HFFc6 (cell line): ENCODE results near the gene NTN1. TPM values are rescaled to one million over a fixed set of nuclear protein-coding genes. Genes with fewer than 3 reads are reported as not detected.
A peak's percentile ranks its signal among the peaks of the same experiment; 100 is the strongest.

Experiments
- DNase-seq: peaks from one replicate; pipeline ENCODE4 v3.0.0-alpha.2; 2018
- H3K27ac Mint-ChIP-seq: 2 replicates; pipeline ENCODE4 v1.8.0; 2020; ENCODE audit warnings: mild to moderate bottlenecking, mixed read lengths
- H3K27me3 Mint-ChIP-seq: 2 replicates; pipeline ENCODE4 v1.8.0; 2021; ENCODE audit warnings: mild to moderate bottlenecking, moderate library complexity, mixed read lengths; ENCODE audit not compliant: insufficient read depth
- H3K36me3 Mint-ChIP-seq: 2 replicates; pipeline ENCODE4 v1.8.0; 2021; ENCODE audit warnings: low read depth, mixed read lengths
- H3K4me1 Mint-ChIP-seq: 2 replicates; pipeline ENCODE4 v1.8.0; 2020; ENCODE audit warnings: low read depth, mixed read lengths
- H3K4me3 Mint-ChIP-seq: 2 replicates; pipeline ENCODE4 v1.8.0; 2020; ENCODE audit warnings: mild to moderate bottlenecking, moderate library complexity, mixed read lengths
- H3K9me3 Mint-ChIP-seq: 2 replicates; pipeline ENCODE4 v1.8.0; 2020; ENCODE audit warnings: mild to moderate bottlenecking, mixed read lengths
- CTCF ChIP-seq: fragments of 200-600 bp; sonication (generic); IDR thresholded peaks from 2 replicates; pipeline ENCODE4 v1.5.0; 2021; ENCODE audit warnings: antibody characterized with exemption, mild to moderate bottlenecking
- total RNA-seq, 6 experiments: library from RNA; stranded (reverse); fragmentation: NEBNext Ultra II Directional; extraction: Animal tissue kit (Norgen Biotek cat#: 25700); gene quantifications; 2 replicates in 1 of 6; 3 replicates in 5 of 6; pipeline ENCODE4 v1.2.3, GENCODE V29; 2021

NTN1 gene
- total RNA-seq, 6 experiments from 2014 or later = not detected

GRCh38 chr17:8997994-8998628 lies 23.2 kb upstream of the NTN1 start:
- peak; percentile 88 for TF ChIP-seq CTCF
- no peaks in the 10 kb centered on the region for H3K4me1 Mint-ChIP-seq
- H3K27ac Mint-ChIP-seq = no peak overlapping the region
- no peaks in the 10 kb centered on the region for H3K36me3 Mint-ChIP-seq
- H3K4me3 Mint-ChIP-seq = no peak overlapping the region
- peaks cover 1% of the 10 kb centered on the region for H3K27me3 Mint-ChIP-seq
- peak; percentile 6 for DNase-seq
- peaks cover 4% of the 10 kb centered on the region; the same call in 1 of the 2 replicates for H3K9me3 Mint-ChIP-seq

- H3K4me1 Mint-ChIP-seq = no peaks in the 10 kb centered on the region
- H3K4me3 Mint-ChIP-seq = no peak overlapping the region
- H3K27me3 Mint-ChIP-seq = peaks cover 8% of the 10 kb centered on the region; the same call in 1 of the 2 replicates
- H3K36me3 Mint-ChIP-seq = 0 out of 2 replicates have a peak, but pooled peaks cover 3% of the 10 kb centered on the region
- TF ChIP-seq CTCF = no peak
- no peak overlapping the region for H3K27ac Mint-ChIP-seq
- peaks cover 4% of the 10 kb centered on the region; the same call in 1 of the 2 replicates for H3K9me3 Mint-ChIP-seq
- DNase-seq = no peak
Observed at GRCh38 chr17:9001559-9001958, 19.8 kb upstream of the NTN1 start.

GRCh38 chr17:9002227-9002605 lies 19.1 kb upstream of the NTN1 start:
- TF ChIP-seq CTCF = no peak
- H3K27me3 Mint-ChIP-seq = peaks cover 8% of the 10 kb centered on the region; the same call in 1 of the 2 replicates
- DNase-seq = no peak
- 0 out of 2 replicates have a peak, but pooled peaks cover 3% of the 10 kb centered on the region for H3K36me3 Mint-ChIP-seq
- no peak overlapping the region for H3K4me3 Mint-ChIP-seq
- no peak overlapping the region for H3K27ac Mint-ChIP-seq
- no peaks in the 10 kb centered on the region for H3K4me1 Mint-ChIP-seq
- H3K9me3 Mint-ChIP-seq = peaks cover 4% of the 10 kb centered on the region; the same call in 1 of the 2 replicates

- H3K27ac Mint-ChIP-seq = no peak overlapping the region
- 0 out of 2 replicates have a peak, but pooled peaks cover 3% of the 10 kb centered on the region for H3K36me3 Mint-ChIP-seq
- H3K9me3 Mint-ChIP-seq = peaks cover 4% of the 10 kb centered on the region; the same call in 1 of the 2 replicates
- no peak overlapping the region for H3K4me3 Mint-ChIP-seq
- H3K27me3 Mint-ChIP-seq = peaks cover 8% of the 10 kb centered on the region; the same call in 1 of the 2 replicates
- no peak for DNase-seq
- H3K4me1 Mint-ChIP-seq = no peaks in the 10 kb centered on the region
- TF ChIP-seq CTCF = no peak
Observed at GRCh38 chr17:9002606-9003354, 18.5 kb upstream of the NTN1 start.

GRCh38 chr17:9003355-9004131 lies 17.8 kb upstream of the NTN1 start:
- Mint-ChIP-seq H3K9me3 (peaks cover 4% of the 10 kb centered on the region; the same call in 1 of the 2 replicates), H3K27me3 (peaks cover 8% of the 10 kb centered on the region; the same call in 1 of the 2 replicates), H3K4me3 (no peak overlapping the region), H3K27ac (no peak overlapping the region), H3K36me3 (0 out of 2 replicates have a peak, but pooled peaks cover 3% of the 10 kb centered on the region), H3K4me1 (no peaks in the 10 kb centered on the region)
- DNase-seq = no peak
- TF ChIP-seq CTCF = no peak
